NK-92 (cell line): Measurements from ENCODE around the gene ZCCHC14.
"Not testable (repeated sequence)": the region's sequence is repeated elsewhere in the genome, so short reads cannot be mapped to it uniquely, and the experiment has no call there.

ENCODE experiments used
- DNase-seq: peaks from one replicate; lab custom pipeline; 2025; ENCODE audit not compliant: unreplicated experiment; lab: John Stamatoyannopoulos, UW

Gene ZCCHC14

GRCh38 chr16:87388818-87389134 is 104.0 kb downstream of the ZCCHC14 start:
- DNase-seq: no peak

- peak; percentile 33 for DNase-seq
Measured at GRCh38 chr16:87387942-87388817, 104.6 kb downstream of the ZCCHC14 start.

GRCh38 chr16:87384875-87385167 is 108.0 kb downstream of the ZCCHC14 start:
- DNase-seq: not testable (repeated sequence)

- DNase-seq: no peak
Measured at GRCh38 chr16:87384162-87384874, 108.5 kb downstream of the ZCCHC14 start.

- DNase-seq: no peak
Measured at GRCh38 chr16:87383505-87384161, 109.2 kb downstream of the ZCCHC14 start, which contains the start of gene FBXO31. Gene FBXO31 (minus strand): TSS chr16:87383776. CDS start chr16:87383744, 32 bp downstream.

- DNase-seq: no peak
Measured at GRCh38 chr16:87382023-87382785, 110.6 kb downstream of the ZCCHC14 start.

GRCh38 chr16:87380881-87381280 is 111.9 kb downstream of the ZCCHC14 start:
- no peak for DNase-seq

- DNase-seq: no peak
Measured at GRCh38 chr16:87380403-87380802, 112.4 kb downstream of the ZCCHC14 start.

- DNase-seq: not testable (repeated sequence)
Measured at GRCh38 chr16:87379312-87379752, 113.5 kb downstream of the ZCCHC14 start.

GRCh38 chr16:87376660-87377059 is 116.2 kb downstream of the ZCCHC14 start:
- DNase-seq: no peak

GRCh38 chr16:87375426-87376135 is 117.2 kb downstream of the ZCCHC14 start:
- DNase-seq: no peak

- DNase-seq: no peak
Measured at GRCh38 chr16:87374313-87374712, 118.5 kb downstream of the ZCCHC14 start.

GRCh38 chr16:87372305-87372704 is 120.5 kb downstream of the ZCCHC14 start:
- no peak for DNase-seq

- no peak for DNase-seq
Measured at GRCh38 chr16:87371261-87371866, 121.5 kb downstream of the ZCCHC14 start.

- DNase-seq: no peak
Measured at GRCh38 chr16:87369796-87370719, 122.8 kb downstream of the ZCCHC14 start.

GRCh38 chr16:87369117-87369765 is 123.6 kb downstream of the ZCCHC14 start:
- DNase-seq: no peak

- no peak for DNase-seq
Measured at GRCh38 chr16:87368029-87368770, 124.6 kb downstream of the ZCCHC14 start.

- no peak for DNase-seq
Measured at GRCh38 chr16:87367529-87367928, 125.3 kb downstream of the ZCCHC14 start.
